ENCODE measurements around the gene HOXC5. TPM values are rescaled to one million over a fixed set of nuclear protein-coding genes. Genes with fewer than 3 reads are reported as not detected.
A peak's percentile ranks its signal among the peaks of the same experiment; 100 is the strongest.

Gene HOXC5
- total and polyA plus RNA-seq, 9 donors: 1.8 to 11.0 (median 2.9) TPM

DNA sequence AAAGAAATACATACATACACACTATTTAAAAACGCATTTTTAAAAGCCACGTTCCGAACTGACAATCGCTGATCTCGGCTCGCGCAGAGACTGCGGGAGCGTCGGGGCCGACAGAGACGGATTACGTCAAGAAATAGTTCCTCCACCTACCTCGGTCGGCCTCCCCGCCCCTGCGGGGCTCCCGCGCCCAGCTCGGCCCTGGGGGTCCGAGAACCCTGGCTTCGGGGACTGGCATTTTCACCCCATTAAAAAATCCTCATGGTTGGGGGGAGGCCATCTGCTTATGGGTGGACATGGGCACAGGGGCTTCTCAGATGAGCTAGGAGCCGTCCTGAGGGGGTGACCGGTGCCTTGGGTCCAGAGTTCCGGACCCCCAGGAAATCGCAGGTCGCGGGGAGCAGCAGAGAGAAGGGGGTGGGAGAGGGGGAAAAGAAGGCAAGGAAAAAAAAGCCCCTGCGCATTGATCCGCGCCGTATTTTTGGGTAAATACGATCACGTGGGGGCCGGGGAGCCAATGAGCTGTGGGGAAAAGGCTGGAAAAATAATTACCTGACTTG is 33.2 kb upstream of the HOXC5 start:
- intact Hi-C loops (cut with DNase I): loop anchor here (5.0 to 10.0 kb wide), 4 partner anchors 208 to 375 kb away; partner anchors contain the start of gene GPR84 (in 2 of the 4)

DNA sequence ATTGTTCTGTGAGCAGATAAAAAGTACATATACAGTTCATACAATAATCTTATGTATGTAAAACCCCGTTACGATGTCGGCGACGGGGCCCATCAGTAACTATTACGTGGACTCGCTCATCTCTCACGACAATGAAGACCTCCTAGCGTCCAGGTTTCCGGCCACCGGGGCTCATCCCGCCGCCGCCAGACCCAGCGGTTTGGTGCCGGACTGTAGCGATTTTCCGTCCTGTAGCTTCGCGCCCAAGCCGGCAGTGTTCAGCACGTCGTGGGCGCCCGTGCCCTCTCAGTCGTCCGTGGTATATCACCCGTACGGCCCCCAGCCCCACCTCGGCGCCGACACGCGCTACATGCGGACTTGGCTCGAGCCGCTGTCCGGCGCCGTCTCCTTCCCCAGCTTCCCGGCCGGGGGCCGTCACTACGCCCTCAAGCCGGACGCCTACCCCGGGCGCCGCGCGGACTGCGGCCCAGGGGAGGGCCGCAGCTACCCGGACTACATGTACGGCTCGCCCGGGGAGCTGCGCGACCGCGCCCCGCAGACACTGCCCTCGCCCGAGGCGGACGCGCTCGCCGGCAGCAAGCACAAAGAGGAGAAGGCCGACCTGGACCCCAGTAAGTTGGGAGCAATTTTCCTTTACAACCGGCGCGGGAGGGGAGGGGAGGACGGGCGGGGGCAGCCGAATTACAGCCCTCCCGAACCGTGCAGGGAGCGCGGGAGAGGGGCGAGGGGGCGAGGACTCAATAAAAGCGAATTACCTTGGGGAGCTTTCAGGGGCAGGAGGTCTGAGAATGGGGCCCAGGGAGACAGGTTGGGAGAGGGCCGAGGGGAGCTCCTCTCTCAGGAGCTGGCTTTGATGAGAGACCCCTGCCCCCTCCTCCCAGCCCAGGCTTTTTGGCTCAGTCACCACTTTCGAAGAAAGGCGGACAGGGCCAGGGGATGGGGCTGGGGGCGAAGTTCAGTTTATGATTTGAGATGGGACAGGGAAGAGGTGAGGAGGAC is 32.4 kb upstream of the HOXC5 start, which contains the start of gene HOXC9:
HOXC9 (plus strand) TSS at position 46 of the 999 bp plus-strand sequence; CDS start at position 74, 28 bp downstream.
- Histone ChIP-seq H3K4me3 (peak within 1 kb of the TSS; percentile 48), H3K4me1 (ENCODE audit: insufficient read depth) (peaks cover 1% of the 10 kb centered on the region), H3K27ac (peak within 1 kb of the TSS in 1 of 2 donors; percentile 73), H3K27me3 (no peaks in the 10 kb centered on the region), H3K36me3 (no peaks in the 10 kb centered on the region), H3K9me3 (no peaks in the 10 kb centered on the region)
- intact Hi-C loops (cut with DNase I): loop anchor here in 3 of 4 donors (5.0 to 10.0 kb wide), 3 partner anchors 207 to 374 kb away; partner anchors contain the start of gene GPR84 (in 2 of the 3)
- WGBS, 3 donors: 2 to 3% (median 2%) methylated on average over 61 to 87 of the region's 87 CpGs
- TF ChIP-seq EP300 (IDR thresholded peaks at IDR 0.05): no peak
- TF ChIP-seq POLR2A (IDR thresholded peaks at IDR 0.05): peak; percentile 4
- DNase-seq: peak in 1 of 5 donors; percentile 59

More for the DNA sequence above, 33.2 kb upstream of the HOXC5 start:
- no peaks in the 10 kb centered on the region for H3K27me3 ChIP-seq
- no peaks in the 10 kb centered on the region for H3K36me3 ChIP-seq
- TF ChIP-seq EP300 (IDR thresholded peaks at IDR 0.05): no peak
- no peak for TF ChIP-seq CTCF (IDR thresholded peaks at IDR 0.05)
- TF ChIP-seq POLR2A (IDR thresholded peaks at IDR 0.05): no peak
- peak overlapping the region; percentile 48 for H3K4me3 ChIP-seq
- DNase-seq: peak in 4 of 5 donors; percentile 66 to 76 (median 70)
- H3K4me1 ChIP-seq (ENCODE audit: insufficient read depth): peaks cover 4% of the 10 kb centered on the region
- H3K9me3 ChIP-seq: no peaks in the 10 kb centered on the region
- whole genome bisulfite sequencing, 3 donors: 1 to 2% (median 1%) methylated on average over 33 to 35 of the region's 35 CpGs
- peak overlapping the region in 1 of 2 donors; percentile 73 for H3K27ac ChIP-seq

- DNase-seq: peak in 1 of 5 donors; percentile 24
- Histone ChIP-seq H3K36me3 (no peaks in the 10 kb centered on the region), H3K4me3 (no peak overlapping the region), H3K9me3 (no peaks in the 10 kb centered on the region), H3K27ac (no peak overlapping the region), H3K4me1 (ENCODE audit: insufficient read depth) (peaks cover 3% of the 10 kb centered on the region), H3K27me3 (no peaks in the 10 kb centered on the region)
- intact Hi-C loops (cut with DNase I): loop anchor here in 3 of 4 donors (5.0 to 10.0 kb wide), 3 partner anchors 206 to 373 kb away; partner anchors contain the start of gene GPR84 (in 2 of the 3)
- TF ChIP-seq EP300 (IDR thresholded peaks at IDR 0.05) (no peak), CTCF (IDR thresholded peaks at IDR 0.05) (no peak)
- WGBS, 3 donors: 55 to 77% (median 68%) methylated on average over 8 of the region's 8 CpGs
Measured at GRCh38 chr12:54001283-54002187, 31.3 kb upstream of the HOXC5 start.

DNA sequence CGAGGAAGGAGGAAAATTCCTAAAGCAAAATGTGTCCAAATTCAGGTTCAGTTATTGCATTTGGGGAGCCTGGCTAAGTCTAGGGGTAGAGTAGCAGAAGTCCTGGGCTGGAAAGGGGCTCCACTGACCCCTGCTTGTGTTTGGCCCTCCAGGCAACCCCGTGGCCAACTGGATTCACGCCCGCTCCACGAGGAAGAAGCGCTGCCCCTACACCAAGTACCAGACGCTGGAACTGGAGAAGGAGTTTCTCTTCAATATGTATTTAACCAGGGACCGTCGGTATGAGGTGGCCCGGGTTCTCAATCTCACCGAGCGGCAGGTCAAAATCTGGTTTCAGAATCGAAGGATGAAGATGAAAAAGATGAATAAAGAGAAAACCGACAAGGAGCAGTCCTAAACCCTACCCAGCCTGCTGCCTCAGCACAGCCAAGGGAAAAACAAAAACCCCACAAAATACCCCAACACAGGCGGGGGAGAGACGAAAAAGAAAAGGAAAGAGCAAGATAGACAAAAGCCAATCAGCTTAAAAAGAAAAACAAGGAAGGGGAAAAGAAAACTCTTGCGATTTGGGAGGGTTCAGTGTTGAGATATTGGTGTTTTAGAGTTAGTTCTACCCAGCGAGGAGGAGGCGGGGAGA is 30.5 kb upstream of the HOXC5 start:
- H3K27ac ChIP-seq: no peak overlapping the region
- H3K36me3 ChIP-seq: no peaks in the 10 kb centered on the region
- H3K9me3 ChIP-seq: no peaks in the 10 kb centered on the region
- no peaks in the 10 kb centered on the region for H3K27me3 ChIP-seq
- intact Hi-C loops (cut with DNase I): loop anchor here in 3 of 4 donors (5.0 to 10.0 kb wide), 3 partner anchors 205 to 372 kb away; partner anchors contain the start of gene GPR84 (in 2 of the 3)
- H3K4me3 ChIP-seq: no peak overlapping the region
- TF ChIP-seq POLR2A (IDR thresholded peaks at IDR 0.05) (no peak), EP300 (IDR thresholded peaks at IDR 0.05) (no peak), CTCF (IDR thresholded peaks at IDR 0.05) (no peak)
- WGBS, 3 donors: 70 to 85% (median 78%) methylated on average over 19 of the region's 19 CpGs
- peak in 1 of 5 donors; percentile 32 for DNase-seq
- H3K4me1 ChIP-seq (ENCODE audit: insufficient read depth): peaks cover 3% of the 10 kb centered on the region
